ENCODE results near the gene KIF12.

Gene KIF12

DNA sequence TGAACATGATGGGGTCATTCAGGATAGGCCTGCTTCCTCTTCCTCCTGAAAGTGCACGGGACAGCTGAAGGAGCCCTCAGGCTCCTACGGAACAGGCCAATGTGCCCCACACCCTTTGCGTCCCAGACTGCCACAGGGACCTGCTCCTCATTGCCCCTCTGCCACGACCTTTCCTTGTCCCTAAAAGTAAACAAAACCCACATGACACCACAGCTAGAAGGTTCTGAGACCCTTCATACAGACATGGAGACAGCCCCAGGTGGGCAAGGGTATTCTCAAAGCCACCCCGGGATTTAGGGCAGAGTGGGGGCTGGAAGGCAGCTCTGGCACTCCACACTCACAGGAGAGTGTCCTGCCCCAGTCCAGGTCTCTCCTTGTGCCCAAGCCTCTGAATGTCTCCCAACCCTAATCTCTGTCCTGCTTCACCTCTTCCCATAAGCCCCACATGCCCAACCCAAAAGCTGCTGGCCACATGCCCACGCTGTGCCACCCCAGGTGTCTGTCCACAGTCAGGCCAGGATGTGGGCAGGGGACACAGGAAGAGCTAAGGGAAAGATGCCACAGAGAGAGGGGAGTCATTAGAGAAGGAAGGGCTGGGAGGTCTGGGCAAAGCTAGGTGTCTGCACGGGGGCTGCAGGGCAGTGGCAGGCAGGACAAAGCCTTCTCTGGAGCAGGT, 21.8 kb downstream of the KIF12 start:
- no peaks in the 10 kb centered on the region for H3K4me1 ChIP-seq (ENCODE audit: insufficient read depth, low read length, severe bottlenecking)
- H2AFZ ChIP-seq (ENCODE audit: low read length), result no peak overlapping the region
- no peaks in the 10 kb centered on the region for H3K79me2 ChIP-seq (ENCODE audit: insufficient read depth, low read length)
- H3K27me3 ChIP-seq (ENCODE audit: insufficient read depth, low read length), result no peaks in the 10 kb centered on the region
- no peak overlapping the region for H3K9ac ChIP-seq (ENCODE audit: low read length)
- no peak overlapping the region for H3K4me2 ChIP-seq (ENCODE audit: low read length)
- H3K9me2 ChIP-seq (ENCODE audit: low read depth, low read length), result no peaks in the 10 kb centered on the region
- no peaks in the 10 kb centered on the region for H3F3A ChIP-seq (ENCODE audit: insufficient read depth, low read length)
- no peaks in the 10 kb centered on the region for H3K9me3 ChIP-seq (ENCODE audit: low read length)
- no peak overlapping the region for H3K4me3 ChIP-seq (ENCODE audit: low read depth, low read length, poor library complexity, severe bottlenecking)
- H3K27ac ChIP-seq (ENCODE audit: low read depth, low read length, poor library complexity, severe bottlenecking), result no peak overlapping the region
- H3K36me3 ChIP-seq (ENCODE audit: insufficient read depth, low read length), result no peaks in the 10 kb centered on the region
- H4K20me1 ChIP-seq (ENCODE audit: insufficient read depth, low read length), result no peaks in the 10 kb centered on the region
- no peak for TF ChIP-seq CTCF (IDR thresholded peaks at IDR 0.05; ENCODE audit: low read length)
- TF ChIP-seq EZH2 (IDR thresholded peaks at IDR 0.05; ENCODE audit: borderline replicate concordance, low read length), result no peak

DNA sequence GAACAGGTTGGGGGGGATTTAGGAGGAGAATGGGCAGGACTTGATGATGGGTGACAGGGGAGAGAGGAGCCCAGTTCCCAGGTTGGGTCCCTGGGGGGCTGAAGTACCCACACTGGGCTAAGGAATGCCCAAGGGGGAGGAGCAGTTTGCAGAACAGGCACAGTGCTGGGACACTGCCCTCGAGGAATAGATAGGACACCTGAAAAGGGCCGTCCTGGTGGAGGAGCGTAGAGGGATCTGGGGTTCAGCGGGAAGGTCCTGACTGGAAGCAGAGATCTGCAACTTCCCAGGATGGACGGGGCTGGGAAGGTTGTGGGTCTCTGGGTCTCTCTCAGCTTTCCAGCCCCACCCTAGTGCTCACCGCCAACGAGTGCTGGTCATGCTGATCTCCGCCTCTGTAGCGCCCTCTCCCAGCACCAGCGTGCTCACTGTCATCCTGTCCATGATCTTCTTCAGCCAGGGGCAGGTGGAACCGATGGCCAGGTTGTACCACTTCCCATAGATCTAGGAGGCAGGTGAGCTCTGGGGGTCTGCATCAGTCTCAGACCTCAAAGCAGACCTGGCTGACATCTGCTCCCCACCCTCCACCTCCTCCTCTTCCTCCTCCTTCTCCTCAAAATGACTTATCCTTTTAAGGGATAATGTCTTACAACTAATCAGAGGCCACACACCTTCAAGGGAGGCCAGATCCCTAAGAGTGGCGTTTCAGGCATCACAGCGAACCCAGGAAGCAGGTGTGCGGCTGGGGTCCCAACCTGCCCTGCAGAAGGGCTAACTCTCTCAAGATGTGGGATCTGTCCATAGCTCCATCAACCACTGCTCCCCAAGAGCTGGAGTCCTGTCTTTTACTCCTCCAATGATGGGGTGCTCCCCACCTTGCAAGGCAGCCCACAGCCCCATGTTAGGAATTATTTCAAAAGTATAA, 22.6 kb downstream of the KIF12 start:
- Histone ChIP-seq H3K36me3 (ENCODE audit: insufficient read depth, low read length) (no peaks in the 10 kb centered on the region), H3K4me3 (ENCODE audit: low read depth, low read length, poor library complexity, severe bottlenecking) (no peak overlapping the region), H3K9me2 (ENCODE audit: low read depth, low read length) (no peaks in the 10 kb centered on the region), H3K27me3 (ENCODE audit: insufficient read depth, low read length) (no peaks in the 10 kb centered on the region), H3F3A (ENCODE audit: insufficient read depth, low read length) (no peaks in the 10 kb centered on the region), H3K27ac (ENCODE audit: low read depth, low read length, poor library complexity, severe bottlenecking) (no peak overlapping the region), H2AFZ (ENCODE audit: low read length) (no peak overlapping the region), H3K4me1 (ENCODE audit: insufficient read depth, low read length, severe bottlenecking) (no peaks in the 10 kb centered on the region), H3K9me3 (ENCODE audit: low read length) (no peaks in the 10 kb centered on the region), H3K9ac (ENCODE audit: low read length) (no peak overlapping the region), H3K4me2 (ENCODE audit: low read length) (no peak overlapping the region), H4K20me1 (ENCODE audit: insufficient read depth, low read length) (no peaks in the 10 kb centered on the region), H3K79me2 (ENCODE audit: insufficient read depth, low read length) (no peaks in the 10 kb centered on the region)
- no peak for TF ChIP-seq CTCF (IDR thresholded peaks at IDR 0.05; ENCODE audit: low read length)
- no peak for TF ChIP-seq EZH2 (IDR thresholded peaks at IDR 0.05; ENCODE audit: borderline replicate concordance, low read length)

DNA sequence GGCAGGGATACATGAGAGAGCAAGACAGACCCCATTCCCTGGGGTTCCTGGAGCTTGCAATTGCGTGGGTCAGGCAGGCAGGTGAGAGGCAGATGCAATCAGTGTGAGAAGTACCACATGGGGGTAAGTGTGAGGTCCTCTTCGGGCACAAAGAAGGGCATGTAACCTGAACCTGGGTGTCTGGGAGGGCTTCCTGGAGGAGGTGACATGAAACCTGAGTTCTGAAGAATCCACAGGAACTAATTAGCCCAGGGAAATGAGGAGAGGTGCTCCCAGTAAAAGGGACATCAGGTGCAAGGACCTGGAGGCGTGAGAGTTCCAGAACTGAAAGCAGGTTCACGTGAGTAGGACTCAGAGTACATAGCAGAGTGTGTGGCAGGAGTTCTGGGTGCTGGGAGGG, 23.5 kb downstream of the KIF12 start:
- Histone ChIP-seq H3K4me1 (ENCODE audit: insufficient read depth, low read length, severe bottlenecking) (no peaks in the 10 kb centered on the region), H3K27me3 (ENCODE audit: insufficient read depth, low read length) (no peaks in the 10 kb centered on the region), H3K9me2 (ENCODE audit: low read depth, low read length) (no peaks in the 10 kb centered on the region), H3F3A (ENCODE audit: insufficient read depth, low read length) (no peaks in the 10 kb centered on the region), H3K79me2 (ENCODE audit: insufficient read depth, low read length) (no peaks in the 10 kb centered on the region), H2AFZ (ENCODE audit: low read length) (no peak overlapping the region), H3K4me2 (ENCODE audit: low read length) (no peak overlapping the region), H3K9me3 (ENCODE audit: low read length) (no peaks in the 10 kb centered on the region), H3K9ac (ENCODE audit: low read length) (no peak overlapping the region), H3K4me3 (ENCODE audit: low read depth, low read length, poor library complexity, severe bottlenecking) (no peak overlapping the region), H3K27ac (ENCODE audit: low read depth, low read length, poor library complexity, severe bottlenecking) (no peak overlapping the region), H4K20me1 (ENCODE audit: insufficient read depth, low read length) (no peaks in the 10 kb centered on the region), H3K36me3 (ENCODE audit: insufficient read depth, low read length) (no peaks in the 10 kb centered on the region)
- no peak for TF ChIP-seq EZH2 (IDR thresholded peaks at IDR 0.05; ENCODE audit: borderline replicate concordance, low read length)
- TF ChIP-seq CTCF (IDR thresholded peaks at IDR 0.05; ENCODE audit: low read length), result no peak
